Measurements from ENCODE around the gene TBCK. TPM values are rescaled to one million over a fixed set of nuclear protein-coding genes. Genes with fewer than 3 reads are reported as not detected.

TBCK gene
- total RNA-seq, 5 donors from 2014 or later (not counting 1 experiment from before 2014, with no cell fraction given): 43.5 to 49.9 (median 48.1) TPM

DNA sequence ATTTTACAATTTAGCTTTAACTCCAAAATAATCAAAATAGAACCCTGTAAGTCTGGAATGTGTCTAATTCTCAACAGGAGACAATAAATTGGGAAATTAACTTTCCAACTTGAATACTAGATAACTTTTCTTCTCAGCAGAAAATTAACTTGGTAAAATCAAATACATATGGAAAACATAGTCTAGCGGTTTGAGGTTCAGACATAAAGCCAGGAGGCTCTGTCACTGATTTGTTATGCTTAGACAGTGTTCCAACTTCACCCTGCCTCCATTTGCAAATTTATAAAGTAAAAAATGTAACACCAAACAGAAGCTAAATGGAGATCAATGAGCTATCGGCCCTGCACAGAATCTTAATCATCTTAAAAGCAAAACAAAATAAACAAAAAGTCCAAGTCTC, 46.3 kb downstream of the TBCK start:
- DNase-seq (no peak), ATAC-seq (replicated peaks in 1 of 4) (no peak)
- peaks cover 6 to 9% (median 9%) of the 10 kb centered on the region in 3 donors for H3K4me1 Mint-ChIP-seq
- no CpG with 5 or more reads among the region's 2 CpGs for WGBS (ENCODE audit: insufficient coverage)
- Histone ChIP-seq H3K27me3 (replicated peaks in 1 of 2; ENCODE audit: control insufficient read depth in 2 of 2, extremely low read depth in 1 of 2, insufficient read depth in 2 of 2, low read length in 1 of 2) (no peaks in the 10 kb centered on the region), H3K4me3 (ENCODE audit: control insufficient read depth in 1 of 2, extremely low read depth in 1 of 2, low read length in 1 of 2) (no peak overlapping the region), H3K9me3 (no peaks in the 10 kb centered on the region), H3K36me3 (ENCODE audit: control insufficient read depth in 2 of 2, extremely low read depth in 1 of 2, insufficient read depth in 1 of 2, low read length in 1 of 2) (no peaks in the 10 kb centered on the region), H3K4me1 (ENCODE audit: control insufficient read depth in 1 of 2, extremely low read depth in 1 of 2, insufficient read depth in 2 of 2, low read length in 2 of 2) (no peaks in the 10 kb centered on the region), H3K27ac (ENCODE audit: low read length) (no peak overlapping the region)
- H3K4me3 Mint-ChIP-seq: no peak overlapping the region
- H3K36me3 Mint-ChIP-seq: peaks cover 15% of the 10 kb centered on the region
- no peaks in the 10 kb centered on the region for H3K9me3 Mint-ChIP-seq
- no peak overlapping the region for H3K27ac Mint-ChIP-seq
- POLR2A ChIA-PET: interaction anchor here in 1 of 2 donors (0.6 kb wide), 1 partner anchor 796 kb away, joined by 5 read pairs; the partner anchor contains the start of gene PPA2
- no peaks in the 10 kb centered on the region for H3K27me3 Mint-ChIP-seq
- CTCF ChIA-PET: interaction anchor here in 1 of 2 donors (0.6 kb wide), 1 partner anchor 19 kb away, joined by 3 read pairs; no protein-coding TSS in a partner anchor

DNA sequence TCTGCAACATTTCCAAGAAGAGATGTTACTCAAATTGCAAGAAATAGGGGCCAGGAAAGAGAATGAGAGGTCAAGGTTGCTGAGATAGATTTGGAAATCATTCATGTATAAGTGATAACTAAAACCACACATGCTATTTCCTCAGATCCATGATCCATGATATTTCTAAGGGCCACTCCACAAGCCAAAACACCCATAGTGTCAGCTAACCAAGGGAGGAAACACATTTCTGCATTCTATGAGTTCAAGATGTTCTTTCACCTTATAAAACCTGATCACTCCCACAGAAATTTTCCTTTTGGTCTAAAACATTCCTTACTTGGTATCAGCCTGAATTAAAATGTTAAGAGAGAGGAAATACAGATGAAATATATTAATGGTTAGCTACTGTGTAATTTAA, 47.2 kb downstream of the TBCK start:
- no peak for DNase-seq
- Mint-ChIP-seq H3K9me3 (no peaks in the 10 kb centered on the region), H3K4me1 (peaks cover under 1 to 6% (median 3%) of the 10 kb centered on the region in 3 donors), H3K27ac (no peak overlapping the region), H3K27me3 (no peaks in the 10 kb centered on the region), H3K36me3 (peaks cover 6% of the 10 kb centered on the region), H3K4me3 (no peak overlapping the region)
- Histone ChIP-seq H3K36me3 (ENCODE audit: control insufficient read depth in 2 of 2, extremely low read depth in 1 of 2, insufficient read depth in 1 of 2, low read length in 1 of 2) (no peaks in the 10 kb centered on the region), H3K27ac (ENCODE audit: low read length) (no peak overlapping the region), H3K4me1 (ENCODE audit: control insufficient read depth in 1 of 2, extremely low read depth in 1 of 2, insufficient read depth in 2 of 2, low read length in 2 of 2) (no peaks in the 10 kb centered on the region), H3K27me3 (replicated peaks in 1 of 2; ENCODE audit: control insufficient read depth in 2 of 2, extremely low read depth in 1 of 2, insufficient read depth in 2 of 2, low read length in 1 of 2) (no peaks in the 10 kb centered on the region), H3K4me3 (ENCODE audit: control insufficient read depth in 1 of 2, extremely low read depth in 1 of 2, low read length in 1 of 2) (no peak overlapping the region), H3K9me3 (no peaks in the 10 kb centered on the region)
- ChIA-PET CTCF (no interaction called here), POLR2A (no interaction called here)
- no peak for ATAC-seq (replicated peaks in 1 of 4)

DNA sequence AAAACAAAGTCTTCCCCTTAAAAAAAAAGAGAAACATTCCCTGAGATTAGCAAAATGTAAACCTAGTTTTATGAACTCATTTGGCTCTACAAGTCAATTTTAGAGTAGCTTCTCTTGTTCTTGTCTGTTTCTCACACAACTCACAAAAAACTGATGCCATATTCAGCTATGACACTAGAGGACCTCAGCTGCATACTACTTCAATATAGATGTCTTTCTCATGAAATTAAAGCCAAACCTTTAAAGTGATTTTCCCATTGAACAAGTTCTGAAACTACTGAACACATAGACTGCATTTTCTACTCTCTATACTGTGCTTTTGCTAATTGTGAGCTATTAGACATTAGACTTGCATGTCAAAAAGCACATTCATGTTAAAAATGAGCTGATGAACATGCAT, 49.8 kb downstream of the TBCK start:
- Mint-ChIP-seq H3K36me3 (peaks cover 3% of the 10 kb centered on the region), H3K27ac (no peak overlapping the region), H3K27me3 (no peaks in the 10 kb centered on the region), H3K4me3 (no peak overlapping the region), H3K4me1 (peaks cover 0 to 6% (median 3%) of the 10 kb centered on the region in 3 donors), H3K9me3 (no peaks in the 10 kb centered on the region)
- ChIA-PET POLR2A (no interaction called here), CTCF (interaction anchor here in 1 of 2 donors (0.6 to 1.4 kb wide), 6 partner anchors 18 to 1471 kb away, joined by 3 read pairs; no protein-coding TSS in a partner anchor)
- Histone ChIP-seq H3K27me3 (replicated peaks in 1 of 2; ENCODE audit: control insufficient read depth in 2 of 2, extremely low read depth in 1 of 2, insufficient read depth in 2 of 2, low read length in 1 of 2) (no peaks in the 10 kb centered on the region), H3K36me3 (ENCODE audit: control insufficient read depth in 2 of 2, extremely low read depth in 1 of 2, insufficient read depth in 1 of 2, low read length in 1 of 2) (no peaks in the 10 kb centered on the region), H3K4me1 (ENCODE audit: control insufficient read depth in 1 of 2, extremely low read depth in 1 of 2, insufficient read depth in 2 of 2, low read length in 2 of 2) (no peaks in the 10 kb centered on the region), H3K27ac (ENCODE audit: low read length) (no peak overlapping the region), H3K4me3 (ENCODE audit: control insufficient read depth in 1 of 2, extremely low read depth in 1 of 2, low read length in 1 of 2) (no peak overlapping the region), H3K9me3 (no peaks in the 10 kb centered on the region)
- DNase-seq (peak in 1 of 35 experiments; percentile 18), ATAC-seq (replicated peaks in 1 of 4) (no peak)

DNA sequence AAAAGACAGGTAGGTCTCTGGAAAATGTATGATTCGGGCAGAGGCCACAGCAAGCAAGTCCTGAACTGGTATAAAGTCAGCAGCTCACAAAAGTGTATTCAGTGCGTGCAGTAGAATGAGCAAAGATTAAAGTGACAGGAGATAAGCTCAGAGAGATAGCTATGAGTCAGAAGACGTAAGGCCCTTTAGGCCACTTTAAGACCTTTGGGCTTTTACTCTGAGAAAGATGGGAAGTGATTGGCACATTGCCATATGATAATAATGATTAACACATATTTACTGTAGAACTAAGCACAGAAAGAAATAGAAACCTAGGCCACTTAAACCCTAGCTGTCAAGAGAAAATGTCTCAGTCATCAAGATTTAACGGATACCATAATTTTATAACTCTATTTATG, 51.7 kb downstream of the TBCK start:
- H3K27ac Mint-ChIP-seq: no peak overlapping the region

DNA sequence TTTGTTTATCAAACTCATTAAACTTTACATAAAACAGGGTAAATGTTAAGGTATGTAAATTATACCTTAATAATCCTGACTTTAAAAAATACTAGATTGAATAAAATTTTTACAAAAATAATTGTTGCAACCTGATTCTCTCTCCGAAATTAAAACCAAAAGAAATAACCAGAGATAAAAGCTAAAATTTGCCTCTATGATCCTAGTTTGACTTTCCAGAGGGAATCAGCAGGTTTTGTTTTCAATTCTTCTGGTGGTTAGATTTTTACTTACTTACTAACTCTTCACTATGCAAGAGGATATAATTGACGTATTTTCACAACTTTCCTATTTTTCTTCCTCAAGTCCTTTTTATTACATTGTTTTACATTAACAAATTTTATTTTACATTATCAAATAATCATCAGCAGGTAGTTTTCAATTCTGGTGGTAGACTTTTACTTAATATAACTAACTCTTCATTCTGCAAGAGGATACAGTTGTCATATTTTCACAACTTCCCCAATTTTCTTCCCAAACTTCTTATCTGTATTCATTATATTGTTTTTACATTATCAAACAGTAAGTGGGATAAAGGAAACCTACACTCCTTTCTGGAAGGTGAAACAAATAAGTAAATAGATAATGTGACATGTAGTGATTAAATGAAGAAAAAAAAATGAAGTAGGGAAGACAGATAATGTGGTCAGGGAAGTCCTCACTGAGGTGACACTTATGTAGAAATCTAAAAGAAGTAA, 52.2 kb downstream of the TBCK start:
- Mint-ChIP-seq H3K4me1 (peaks cover 0 to 3% (median 0%) of the 10 kb centered on the region in 3 donors), H3K36me3 (peaks cover 3% of the 10 kb centered on the region), H3K27me3 (no peaks in the 10 kb centered on the region), H3K4me3 (no peak overlapping the region), H3K27ac (no peak overlapping the region), H3K9me3 (no peaks in the 10 kb centered on the region)
- WGBS (ENCODE audit: insufficient coverage): no CpG with 5 or more reads among the region's 2 CpGs
- ATAC-seq (replicated peaks in 1 of 4) (no peak), DNase-seq (no peak)
- CTCF ChIA-PET: no interaction called here
- POLR2A ChIA-PET: no interaction called here
- Histone ChIP-seq H3K27me3 (replicated peaks in 1 of 2; ENCODE audit: control insufficient read depth in 2 of 2, extremely low read depth in 1 of 2, insufficient read depth in 2 of 2, low read length in 1 of 2) (no peaks in the 10 kb centered on the region), H3K4me1 (ENCODE audit: control insufficient read depth in 1 of 2, extremely low read depth in 1 of 2, insufficient read depth in 2 of 2, low read length in 2 of 2) (no peaks in the 10 kb centered on the region), H3K4me3 (ENCODE audit: control insufficient read depth in 1 of 2, extremely low read depth in 1 of 2, low read length in 1 of 2) (no peak overlapping the region), H3K27ac (ENCODE audit: low read length) (no peak overlapping the region), H3K36me3 (ENCODE audit: control insufficient read depth in 2 of 2, extremely low read depth in 1 of 2, insufficient read depth in 1 of 2, low read length in 1 of 2) (no peaks in the 10 kb centered on the region), H3K9me3 (no peaks in the 10 kb centered on the region)

More for the DNA sequence above, 51.7 kb downstream of the TBCK start:
- peaks cover 0 to 4% (median 3%) of the 10 kb centered on the region in 3 donors for H3K4me1 Mint-ChIP-seq
- Histone ChIP-seq H3K9me3 (no peaks in the 10 kb centered on the region), H3K4me3 (ENCODE audit: control insufficient read depth in 1 of 2, extremely low read depth in 1 of 2, low read length in 1 of 2) (no peak overlapping the region), H3K27me3 (replicated peaks in 1 of 2; ENCODE audit: control insufficient read depth in 2 of 2, extremely low read depth in 1 of 2, insufficient read depth in 2 of 2, low read length in 1 of 2) (no peaks in the 10 kb centered on the region), H3K4me1 (ENCODE audit: control insufficient read depth in 1 of 2, extremely low read depth in 1 of 2, insufficient read depth in 2 of 2, low read length in 2 of 2) (no peaks in the 10 kb centered on the region), H3K27ac (ENCODE audit: low read length) (no peak overlapping the region), H3K36me3 (ENCODE audit: control insufficient read depth in 2 of 2, extremely low read depth in 1 of 2, insufficient read depth in 1 of 2, low read length in 1 of 2) (no peaks in the 10 kb centered on the region)
- POLR2A ChIA-PET: no interaction called here
- CTCF ChIA-PET: no interaction called here
- DNase-seq: no peak
- 100% methylated on average over 2 of the region's 4 CpGs for whole genome bisulfite sequencing (ENCODE audit: insufficient coverage)
- no peak for ATAC-seq (replicated peaks in 1 of 4)
- no peak overlapping the region for H3K4me3 Mint-ChIP-seq
- no peaks in the 10 kb centered on the region for H3K27me3 Mint-ChIP-seq
- H3K36me3 Mint-ChIP-seq: peaks cover 3% of the 10 kb centered on the region
- H3K9me3 Mint-ChIP-seq: no peaks in the 10 kb centered on the region

DNA sequence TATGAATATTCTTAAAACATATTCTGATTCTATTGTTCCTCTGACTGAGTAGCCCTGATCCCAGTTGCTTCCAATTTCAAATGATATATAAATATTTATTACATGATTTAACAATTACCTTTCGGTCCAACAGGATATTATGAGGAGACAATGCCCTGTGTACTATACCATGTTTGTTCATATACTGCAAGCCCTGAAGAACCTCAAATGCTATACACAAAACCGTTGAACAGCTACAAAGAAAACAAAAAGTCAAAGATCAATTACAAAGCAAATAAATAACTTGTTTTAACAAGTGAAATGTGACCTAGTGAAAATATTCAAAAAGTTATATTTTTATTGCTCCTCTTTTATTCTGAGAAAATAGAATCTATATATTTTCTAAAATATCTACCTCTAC, 54.0 kb downstream of the TBCK start:
- POLR2A ChIA-PET: no interaction called here
- peaks cover 0 to 1% (median 0%) of the 10 kb centered on the region in 3 donors for H3K4me1 Mint-ChIP-seq

More for the DNA sequence above, 54.0 kb downstream of the TBCK start:
- Mint-ChIP-seq H3K27ac (no peak overlapping the region), H3K27me3 (no peaks in the 10 kb centered on the region), H3K4me3 (no peak overlapping the region), H3K9me3 (no peaks in the 10 kb centered on the region), H3K36me3 (peaks cover 11% of the 10 kb centered on the region)
- H3K9me3 ChIP-seq: no peaks in the 10 kb centered on the region
- DNase-seq (no peak), ATAC-seq (replicated peaks in 1 of 4) (no peak)
- H3K4me3 ChIP-seq (ENCODE audit: control insufficient read depth in 1 of 2, extremely low read depth in 1 of 2, low read length in 1 of 2): no peak overlapping the region
- H3K27me3 ChIP-seq (replicated peaks in 1 of 2; ENCODE audit: control insufficient read depth in 2 of 2, extremely low read depth in 1 of 2, insufficient read depth in 2 of 2, low read length in 1 of 2): no peaks in the 10 kb centered on the region
- no peaks in the 10 kb centered on the region for H3K36me3 ChIP-seq (ENCODE audit: control insufficient read depth in 2 of 2, extremely low read depth in 1 of 2, insufficient read depth in 1 of 2, low read length in 1 of 2)
- H3K4me1 ChIP-seq (ENCODE audit: control insufficient read depth in 1 of 2, extremely low read depth in 1 of 2, insufficient read depth in 2 of 2, low read length in 2 of 2): no peaks in the 10 kb centered on the region
- CTCF ChIA-PET: no interaction called here
- no CpG with 5 or more reads among the region's 2 CpGs for WGBS (ENCODE audit: insufficient coverage)
- H3K27ac ChIP-seq (ENCODE audit: low read length): no peak overlapping the region
